GM12875 (cell line): ENCODE data around the gene CBR4.

ENCODE experiments used
- H3K4me3 ChIP-seq: one replicate; pipeline ENCODE4 v1.5.1; 2011; ENCODE audit warnings: low read depth, low read length, control low read depth
- CTCF ChIP-seq: IDR thresholded peaks from 2 replicates; pipeline ENCODE4 v1.5.1; 2011; ENCODE audit warnings: low read depth, mild to moderate bottlenecking, control low read depth, inconsistent platforms, low read length, moderate library complexity, borderline replicate concordance; ENCODE audit not compliant: insufficient read depth

The CBR4 gene

GRCh38 chr4:169032194-169032593 is 22.1 kb upstream of the CBR4 start:
- no peak for TF ChIP-seq CTCF
- H3K4me3 ChIP-seq: no peak overlapping the region

GRCh38 chr4:169031392-169031791 is 21.3 kb upstream of the CBR4 start:
- no peak overlapping the region for H3K4me3 ChIP-seq
- TF ChIP-seq CTCF: no peak

- no peak overlapping the region for H3K4me3 ChIP-seq
- no peak for TF ChIP-seq CTCF
Observed at GRCh38 chr4:169030562-169030982, 20.5 kb upstream of the CBR4 start.

- TF ChIP-seq CTCF: no peak
- no peak overlapping the region for H3K4me3 ChIP-seq
Observed at GRCh38 chr4:169029947-169030346, 19.9 kb upstream of the CBR4 start.

GRCh38 chr4:169027663-169028062 is 17.6 kb upstream of the CBR4 start:
- TF ChIP-seq CTCF: no peak
- H3K4me3 ChIP-seq: no peak overlapping the region

GRCh38 chr4:169025184-169025583 is 15.1 kb upstream of the CBR4 start:
- TF ChIP-seq CTCF: no peak

GRCh38 chr4:169024762-169025161 is 14.7 kb upstream of the CBR4 start:
- no peak overlapping the region for H3K4me3 ChIP-seq
- peak; percentile 52; the same call in 1 of the 2 replicates for TF ChIP-seq CTCF

More at GRCh38 chr4:169025184-169025583, 15.1 kb upstream of the CBR4 start:
- H3K4me3 ChIP-seq: no peak overlapping the region
